H1 (cell line): ENCODE measurements around the gene CYBB. TPM values are rescaled to one million over a fixed set of nuclear protein-coding genes. Genes with fewer than 3 reads are reported as not detected.

Experiments
- CBX5 ChIP-seq: fragments of 300-800, 300-1000 bp; sonication (generic); IDR thresholded peaks from 2 replicates; pipeline ENCODE4 v1.7.1; 2016; ENCODE audit warnings: antibody characterized with exemption, low read length, low read depth
- CHD7 ChIP-seq: fragments of 300-600 bp; sonication (generic); IDR thresholded peaks from 2 replicates; pipeline ENCODE4 v1.7.1; 2012; ENCODE audit warnings: low read length, moderate library complexity, mild to moderate bottlenecking, inconsistent platforms; ENCODE audit not compliant: insufficient replicate concordance
- HDAC6 ChIP-seq: IDR thresholded peaks from one replicate; pipeline ENCODE4 v1.7.1; 2012; ENCODE audit warnings: low read depth, mild to moderate bottlenecking, inconsistent platforms, low read length, moderate library complexity
- KDM5A ChIP-seq: fragments of 200-600 bp; IDR thresholded peaks from 2 replicates; pipeline ENCODE4 v1.7.1; 2012; ENCODE audit warnings: mild to moderate bottlenecking, low read length, inconsistent platforms, mixed read lengths
- SP2 ChIP-seq: IDR thresholded peaks from 2 replicates; pipeline ENCODE4 v1.6.1; 2012; ENCODE audit warnings: mild to moderate bottlenecking, low read length, inconsistent platforms
- polyA plus RNA-seq, 7 experiments: library from polyadenylated mRNA; depleted of rRNA in 3 of 7; stranded (reverse) in 5 of 7; unstranded in 2 of 7; fragments of >200 nt in 5 of 7; fragments of 200-250 nt in 2 of 7; gene quantifications; 1 replicate in 5 of 7; 2 replicates in 1 of 7; 4 replicates in 1 of 7; pipeline versions ENCODE4 v1.2.1 to v1.2.3, GENCODE V29; 2011 to 2013; ENCODE audit warnings: missing spikeins in 2 of 7, mixed read lengths in 2 of 7
- total RNA-seq: library from RNA; stranded (reverse); fragmentation: NEBNext Ultra II Directional; extraction: Animal tissue kit (Norgen Biotek cat#: 25700); gene quantifications from 2 replicates; pipeline ENCODE4 v1.2.1, GENCODE V29; 2021

The CYBB gene
- total and polyA plus RNA-seq, 2 of the 8 experiments (the other 6 are each of a cell fraction or from before 2014, with no cell fraction given) = 0.03 to 0.09 TPM

- no peak for TF ChIP-seq CHD7
- TF ChIP-seq CBX5 = no peak
- TF ChIP-seq SP2 = no peak
- TF ChIP-seq HDAC6 = no peak
- TF ChIP-seq KDM5A = no peak
- TF ChIP-seq, all 59 proteins: peak for 0
These were observed 25.3 kb upstream of the CYBB start (continued) for GRCh38 chrX:37754516-37754915.
